Stimulated activated CD8-positive, alpha-beta memory T cell treated with anti-CD3 and anti-CD28 coated beads, Interleukin-7, amount 100 ng/mL, for 4 hours (primary cell): Measurements from ENCODE around the gene STAT5B.
"Not testable (repeated sequence)": the region's sequence is repeated elsewhere in the genome, so short reads cannot be mapped to it uniquely, and the experiment has no call there.

ENCODE experiments used
- DNase-seq, 2 donors: peaks; one replicate each; pipeline ENCODE4 v3.0.0-alpha.2; 2020; ENCODE audit warnings: low read depth in 2 of 2

Gene STAT5B

DNA sequence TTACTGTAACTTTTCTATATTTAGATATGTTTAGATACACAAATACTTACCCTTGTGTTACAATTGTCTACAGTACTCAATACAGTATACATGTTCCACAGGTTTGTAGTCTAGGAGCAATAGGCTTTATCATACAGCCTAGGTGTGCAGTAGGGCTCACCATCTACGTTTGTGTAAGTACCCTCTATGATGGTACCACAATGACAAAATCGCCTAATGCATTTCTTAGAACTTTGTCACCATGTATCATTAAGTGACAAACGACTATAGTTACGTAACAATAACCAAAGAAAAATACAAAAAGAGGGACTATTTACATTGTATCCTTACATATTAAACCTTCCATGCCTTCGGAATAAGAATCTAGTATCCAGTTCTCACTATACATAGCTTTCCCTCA, 8.0 kb downstream of the STAT5B start:
- DNase-seq, result no peak

GRCh38 chr17:42266918-42267766, 9.0 kb downstream of the STAT5B start:
- peak; percentile 25 to 53 for DNase-seq

GRCh38 chr17:42266462-42266861, 9.7 kb downstream of the STAT5B start:
- DNase-seq, result no peak

GRCh38 chr17:42264366-42264765, 11.8 kb downstream of the STAT5B start:
- not testable (repeated sequence) for DNase-seq

- no peak for DNase-seq
Observed at GRCh38 chr17:42260318-42260717, 15.9 kb downstream of the STAT5B start.

DNA sequence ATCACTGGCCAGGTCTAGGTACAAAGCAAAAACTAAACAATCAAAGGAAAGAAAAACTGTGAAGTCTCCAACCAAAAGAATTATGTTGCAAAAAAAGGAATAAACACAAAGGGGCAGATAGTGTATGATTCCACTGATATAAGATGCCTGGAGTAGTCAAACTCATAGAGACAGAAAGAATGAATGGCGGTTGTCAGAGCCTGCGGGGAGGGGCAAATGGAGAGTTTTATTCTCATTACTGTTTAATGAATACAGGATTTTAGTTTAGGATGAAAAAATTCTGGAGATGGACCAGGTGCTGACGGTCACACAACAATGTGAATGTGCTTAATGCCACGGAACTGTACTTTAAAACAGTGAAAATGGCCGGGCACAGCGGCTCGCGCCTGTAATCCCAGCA, 20.7 kb downstream of the STAT5B start:
- no peak for DNase-seq

DNA sequence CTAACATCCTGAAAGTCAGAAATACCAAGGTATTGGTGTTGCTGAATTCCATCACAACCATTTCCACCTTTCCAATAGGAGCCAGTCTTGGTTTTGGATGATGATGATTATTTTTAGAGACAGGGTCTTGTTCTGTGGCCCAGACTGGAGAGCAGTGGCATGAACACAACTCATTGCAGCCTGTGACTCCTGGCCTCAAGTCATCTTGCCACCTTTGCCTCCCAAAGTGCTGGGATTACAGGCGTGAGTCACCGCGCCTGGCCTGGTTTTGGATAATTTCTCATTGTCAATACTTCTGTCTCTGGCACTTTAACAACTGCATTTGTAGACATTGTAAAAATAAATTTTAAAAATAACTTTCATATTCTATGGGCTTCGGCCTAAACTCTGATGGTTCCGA, 22.6 kb downstream of the STAT5B start:
- no peak for DNase-seq

GRCh38 chr17:42252597-42253550, 23.3 kb downstream of the STAT5B start:
- no peak for DNase-seq

DNA sequence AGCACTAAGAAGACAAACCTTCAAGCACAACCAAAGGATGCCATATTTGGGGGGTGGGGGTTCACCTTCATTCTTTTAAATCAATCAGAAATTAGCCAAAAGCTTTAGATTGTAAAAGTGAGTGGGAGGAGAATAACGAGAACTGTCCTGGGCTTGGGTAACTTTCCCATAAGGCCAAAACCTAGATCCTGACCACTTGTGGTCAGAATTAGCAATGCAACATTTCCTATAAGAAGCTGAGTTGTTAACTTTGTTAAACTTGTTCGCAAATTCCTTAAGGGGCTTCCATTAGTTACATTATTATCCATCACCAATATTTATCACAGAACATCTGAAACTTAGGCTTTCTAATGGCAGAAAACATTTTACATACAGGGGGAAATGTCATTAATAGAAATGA, 25.1 kb downstream of the STAT5B start:
- DNase-seq, result no peak

DNA sequence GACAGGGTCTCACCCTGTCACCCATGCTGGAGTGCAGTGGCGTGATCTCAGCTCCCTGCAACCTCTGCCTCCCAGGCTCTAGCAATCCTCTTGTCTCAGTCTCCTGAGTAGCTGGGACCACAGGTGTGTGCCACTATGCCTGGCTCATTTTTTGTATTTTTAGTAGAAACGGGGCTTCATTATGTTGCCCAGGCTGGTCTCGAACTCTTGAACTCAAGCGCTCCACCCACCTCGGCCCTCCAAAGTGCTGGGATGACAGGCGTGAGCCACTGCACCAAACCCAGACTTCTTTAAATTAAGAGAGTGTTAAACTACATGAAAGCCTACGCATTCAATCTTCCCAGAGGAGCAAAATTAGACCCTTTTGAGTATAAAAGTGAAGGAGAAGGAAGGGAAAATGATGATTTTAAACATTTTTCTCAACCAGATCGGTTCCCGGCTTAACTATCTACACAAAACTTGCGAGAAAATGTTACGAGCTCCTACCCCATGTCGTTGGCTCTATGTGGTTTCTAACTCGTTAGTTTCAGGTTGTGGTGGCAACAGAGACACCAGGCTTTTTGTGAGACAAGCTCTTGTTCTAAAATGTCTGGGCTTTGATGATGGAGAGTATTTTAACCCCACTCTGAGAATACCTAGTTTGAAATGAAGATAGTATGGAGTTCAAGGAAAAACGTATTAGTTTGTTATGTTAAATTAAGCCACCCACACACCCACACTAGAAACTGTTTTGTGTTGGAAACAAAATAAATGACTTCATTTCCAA, 26.3 kb downstream of the STAT5B start:
- DNase-seq, result peak; percentile 19 to 20

- DNase-seq, result peak; percentile 62
Observed at GRCh38 chr17:42248351-42249179, 27.6 kb downstream of the STAT5B start.

- no peak for DNase-seq
Observed at GRCh38 chr17:42247734-42248133, 28.5 kb downstream of the STAT5B start.

- peak in 1 of 2 donors; percentile 6 for DNase-seq
Observed at GRCh38 chr17:42246515-42246914, 29.7 kb downstream of the STAT5B start.

GRCh38 chr17:42245183-42245582, 31.0 kb downstream of the STAT5B start:
- not testable (repeated sequence) for DNase-seq

- DNase-seq, result not testable (repeated sequence)
Observed at GRCh38 chr17:42244116-42244515, 32.1 kb downstream of the STAT5B start.

GRCh38 chr17:42243493-42243982, 32.7 kb downstream of the STAT5B start:
- DNase-seq, result no peak

GRCh38 chr17:42241871-42242270, 34.3 kb downstream of the STAT5B start:
- DNase-seq, result no peak

- not testable (repeated sequence) for DNase-seq
Observed at GRCh38 chr17:42240863-42241262, 35.3 kb downstream of the STAT5B start.

- no peak for DNase-seq
Observed at GRCh38 chr17:42240201-42240600, 36.0 kb downstream of the STAT5B start.

GRCh38 chr17:42239576-42239975, 36.6 kb downstream of the STAT5B start:
- not testable (repeated sequence) for DNase-seq

DNA sequence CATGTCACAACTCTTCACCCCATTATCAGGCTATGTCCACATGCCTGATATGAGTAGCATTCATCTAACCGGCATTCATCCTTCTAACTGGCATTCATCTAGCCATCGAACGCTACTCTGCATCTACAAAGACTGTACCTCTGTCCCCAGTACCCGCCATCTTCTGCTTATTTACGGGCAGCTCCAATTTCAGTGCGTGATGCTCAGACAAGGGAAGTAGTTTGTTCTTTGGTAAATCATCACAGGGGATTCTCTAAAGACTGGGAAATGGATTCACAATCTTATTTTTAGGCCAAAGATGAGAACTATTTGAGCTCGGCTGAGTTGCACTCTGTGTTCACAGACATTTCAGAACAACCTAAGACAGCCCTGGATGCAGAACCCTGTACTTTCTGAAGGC, 39.4 kb downstream of the STAT5B start:
- DNase-seq, result no peak
